Neural cell (in vitro differentiated cells): ENCODE measurements around the gene SPARCL1. TPM values are rescaled to one million over a fixed set of nuclear protein-coding genes. Genes with fewer than 3 reads are reported as not detected.

Experiments used
- H2AFZ ChIP-seq: fragments of 200-600, 300-800 bp; sonication (generic), shearing (Covaris generic); 2 replicates; pipeline ENCODE4 v1.6.0; 2014; ENCODE audit warnings: low read depth, mild to moderate bottlenecking, antibody characterized with exemption, low read length, moderate library complexity
- H3F3A ChIP-seq: fragments of 200-600 bp; shearing (Covaris generic); 2 replicates; pipeline ENCODE4 v1.6.1; 2016; ENCODE audit warnings: mild to moderate bottlenecking, moderate library complexity, mixed read lengths, antibody characterized with exemption, low read length; ENCODE audit not compliant: insufficient read depth, poor library complexity, severe bottlenecking
- H3K27ac ChIP-seq: fragments of 200-600, 300-800 bp; sonication (generic), shearing (Covaris generic); 2 replicates; pipeline ENCODE4 v1.5.1; 2014; ENCODE audit warnings: mild to moderate bottlenecking, low read length, moderate library complexity
- H3K27me3 ChIP-seq: fragments of 300-800, 200-600 bp; sonication (generic), shearing (Covaris generic); 2 replicates; pipeline ENCODE4 v1.6.0; 2014; ENCODE audit warnings: mild to moderate bottlenecking, low read depth, low read length, moderate library complexity; ENCODE audit not compliant: insufficient read depth
- H3K36me3 ChIP-seq: fragments of 300-800, 200-600 bp; sonication (generic), shearing (Covaris generic); 2 replicates; pipeline ENCODE4 v1.5.1; 2014; ENCODE audit warnings: mild to moderate bottlenecking, antibody characterized with exemption, low read length, moderate library complexity; ENCODE audit not compliant: insufficient read depth
- H3K4me2 ChIP-seq: fragments of 300-800, 200-600 bp; sonication (generic), shearing (Covaris generic); 2 replicates; pipeline ENCODE4 v1.6.0; 2014; ENCODE audit warnings: mild to moderate bottlenecking, low read length
- H3K4me3 ChIP-seq: fragments of 300-800, 200-600 bp; sonication (generic), shearing (Covaris generic); 2 replicates; pipeline ENCODE4 v1.5.1; 2014; ENCODE audit warnings: mild to moderate bottlenecking, low read length, moderate library complexity
- H3K79me2 ChIP-seq: fragments of 200-600 bp; shearing (Covaris generic); replicated peaks from 2 replicates; pipeline ENCODE4 v1.6.0; 2014; ENCODE audit warnings: mild to moderate bottlenecking, low read length, moderate library complexity; ENCODE audit not compliant: insufficient read depth
- H3K9ac ChIP-seq: fragments of 300-800, 200-600 bp; sonication (generic), shearing (Covaris generic); 2 replicates; pipeline ENCODE4 v1.6.1; 2016; ENCODE audit warnings: mild to moderate bottlenecking, low read length, mixed read lengths
- H3K9me2 ChIP-seq: fragments of 200-600 bp; shearing (Covaris generic); 2 replicates; pipeline ENCODE4 v1.6.1; 2016; ENCODE audit warnings: mild to moderate bottlenecking, low read length, mixed read lengths; ENCODE audit not compliant: insufficient read depth
- H3K9me3 ChIP-seq: fragments of 200-600, 300-800 bp; sonication (generic), shearing (Covaris generic); 2 replicates; pipeline ENCODE4 v1.6.1; 2016; ENCODE audit warnings: mild to moderate bottlenecking, mixed run types, low read length, moderate library complexity, mixed read lengths
- H4K20me1 ChIP-seq: fragments of 200-600 bp; shearing (Covaris generic); 2 replicates; pipeline ENCODE4 v1.6.1; 2016; ENCODE audit warnings: mild to moderate bottlenecking, mixed run types; ENCODE audit not compliant: insufficient read depth
- EP300 ChIP-seq: fragments of 450-650 bp; conservative IDR thresholded peaks from 2 replicates; pipeline ENCODE4 v1.6.1; 2014; ENCODE audit warnings: antibody characterized with exemption, mild to moderate bottlenecking, moderate library complexity; ENCODE audit not compliant: poor library complexity, severe bottlenecking
- EZH2 ChIP-seq: fragments of 200-600, 300-800 bp; shearing (Covaris generic), sonication (generic); IDR thresholded peaks from 2 replicates; pipeline ENCODE4 v1.6.1; 2014; ENCODE audit warnings: antibody characterized with exemption, low read length, borderline replicate concordance, mild to moderate bottlenecking; ENCODE audit not compliant: insufficient read depth, poor library complexity, severe bottlenecking
- MXI1 ChIP-seq: fragments of 450-650 bp; conservative IDR thresholded peaks from 2 replicates; pipeline ENCODE4 v1.6.1; 2014; ENCODE audit warnings: antibody characterized with exemption, mild to moderate bottlenecking; ENCODE audit not compliant: poor library complexity, severe bottlenecking
- POLR2AphosphoS5 ChIP-seq: IDR thresholded peaks from 2 replicates; pipeline ENCODE4 v1.6.1; 2012
- RAD21 ChIP-seq: fragments of 450-650 bp; conservative IDR thresholded peaks from 2 replicates; pipeline ENCODE4 v1.6.1; 2014; ENCODE audit warnings: antibody characterized with exemption, mild to moderate bottlenecking, moderate library complexity
- SMC3 ChIP-seq: fragments of 450-650 bp; conservative IDR thresholded peaks from 2 replicates; pipeline ENCODE4 v1.6.1; 2014; ENCODE audit warnings: antibody characterized with exemption, mild to moderate bottlenecking, moderate library complexity; ENCODE audit not compliant: poor library complexity
- TAF1 ChIP-seq: IDR thresholded peaks from 2 replicates; pipeline ENCODE4 v1.6.1; 2012; ENCODE audit warnings: low read depth
- polyA plus RNA-seq: library from polyadenylated mRNA; depleted of rRNA; stranded (reverse); fragments of >200 nt; gene quantifications from 2 replicates; pipeline ENCODE4 v1.2.3, GENCODE V29; 2014
- TF ChIP-seq, protein P1 (sequence below): IDR thresholded peaks from 2 replicates; pipeline ENCODE4 v1.6.1; 2012; ENCODE audit warnings: borderline replicate concordance
- TF ChIP-seq, protein P2 (sequence below): fragments of 450-650 bp; IDR thresholded peaks from 2 replicates; pipeline ENCODE4 v1.5.1; 2014; ENCODE audit warnings: antibody characterized with exemption, mild to moderate bottlenecking, moderate library complexity; ENCODE audit not compliant: poor library complexity, severe bottlenecking

SPARCL1 gene
- polyA plus RNA-seq, 1 donor from 2014 or later: 0.89 TPM

DNA sequence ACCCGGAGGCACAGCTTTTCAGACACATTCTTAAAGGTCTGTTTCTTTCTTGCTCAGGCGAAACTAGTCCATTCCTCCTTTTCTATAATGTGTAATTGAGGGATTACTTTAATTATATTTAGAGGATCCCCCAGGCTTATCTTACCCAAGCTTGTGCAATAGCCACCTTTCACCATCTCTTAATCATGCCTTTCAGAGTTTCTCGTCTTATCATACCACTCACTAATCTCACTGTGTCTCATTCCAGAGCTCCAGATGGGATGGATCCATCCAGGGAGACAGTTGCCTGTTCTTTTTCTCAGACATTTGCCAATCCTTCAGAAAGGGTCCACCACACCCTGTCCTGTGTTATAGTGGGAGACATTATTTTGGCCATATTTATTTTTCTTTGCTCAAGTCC is 12.5 kb downstream of the SPARCL1 start:
- no peaks in the 10 kb centered on the region for H4K20me1 ChIP-seq
- H3F3A ChIP-seq: no peaks in the 10 kb centered on the region
- no peak overlapping the region for H3K9ac ChIP-seq
- no peaks in the 10 kb centered on the region for H3K9me2 ChIP-seq
- H3K4me3 ChIP-seq: no peak overlapping the region
- no peak overlapping the region for H3K4me2 ChIP-seq
- no peaks in the 10 kb centered on the region for H3K9me3 ChIP-seq
- H3K36me3 ChIP-seq: no peaks in the 10 kb centered on the region
- TF ChIP-seq, protein P1, sequence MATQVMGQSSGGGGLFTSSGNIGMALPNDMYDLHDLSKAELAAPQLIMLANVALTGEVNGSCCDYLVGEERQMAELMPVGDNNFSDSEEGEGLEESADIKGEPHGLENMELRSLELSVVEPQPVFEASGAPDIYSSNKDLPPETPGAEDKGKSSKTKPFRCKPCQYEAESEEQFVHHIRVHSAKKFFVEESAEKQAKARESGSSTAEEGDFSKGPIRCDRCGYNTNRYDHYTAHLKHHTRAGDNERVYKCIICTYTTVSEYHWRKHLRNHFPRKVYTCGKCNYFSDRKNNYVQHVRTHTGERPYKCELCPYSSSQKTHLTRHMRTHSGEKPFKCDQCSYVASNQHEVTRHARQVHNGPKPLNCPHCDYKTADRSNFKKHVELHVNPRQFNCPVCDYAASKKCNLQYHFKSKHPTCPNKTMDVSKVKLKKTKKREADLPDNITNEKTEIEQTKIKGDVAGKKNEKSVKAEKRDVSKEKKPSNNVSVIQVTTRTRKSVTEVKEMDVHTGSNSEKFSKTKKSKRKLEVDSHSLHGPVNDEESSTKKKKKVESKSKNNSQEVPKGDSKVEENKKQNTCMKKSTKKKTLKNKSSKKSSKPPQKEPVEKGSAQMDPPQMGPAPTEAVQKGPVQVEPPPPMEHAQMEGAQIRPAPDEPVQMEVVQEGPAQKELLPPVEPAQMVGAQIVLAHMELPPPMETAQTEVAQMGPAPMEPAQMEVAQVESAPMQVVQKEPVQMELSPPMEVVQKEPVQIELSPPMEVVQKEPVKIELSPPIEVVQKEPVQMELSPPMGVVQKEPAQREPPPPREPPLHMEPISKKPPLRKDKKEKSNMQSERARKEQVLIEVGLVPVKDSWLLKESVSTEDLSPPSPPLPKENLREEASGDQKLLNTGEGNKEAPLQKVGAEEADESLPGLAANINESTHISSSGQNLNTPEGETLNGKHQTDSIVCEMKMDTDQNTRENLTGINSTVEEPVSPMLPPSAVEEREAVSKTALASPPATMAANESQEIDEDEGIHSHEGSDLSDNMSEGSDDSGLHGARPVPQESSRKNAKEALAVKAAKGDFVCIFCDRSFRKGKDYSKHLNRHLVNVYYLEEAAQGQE: no peak
- TF ChIP-seq SMC3 (no peak), EZH2 (no peak), TAF1 (no peak), MXI1 (no peak), EP300 (no peak)
- TF ChIP-seq, protein P2, sequence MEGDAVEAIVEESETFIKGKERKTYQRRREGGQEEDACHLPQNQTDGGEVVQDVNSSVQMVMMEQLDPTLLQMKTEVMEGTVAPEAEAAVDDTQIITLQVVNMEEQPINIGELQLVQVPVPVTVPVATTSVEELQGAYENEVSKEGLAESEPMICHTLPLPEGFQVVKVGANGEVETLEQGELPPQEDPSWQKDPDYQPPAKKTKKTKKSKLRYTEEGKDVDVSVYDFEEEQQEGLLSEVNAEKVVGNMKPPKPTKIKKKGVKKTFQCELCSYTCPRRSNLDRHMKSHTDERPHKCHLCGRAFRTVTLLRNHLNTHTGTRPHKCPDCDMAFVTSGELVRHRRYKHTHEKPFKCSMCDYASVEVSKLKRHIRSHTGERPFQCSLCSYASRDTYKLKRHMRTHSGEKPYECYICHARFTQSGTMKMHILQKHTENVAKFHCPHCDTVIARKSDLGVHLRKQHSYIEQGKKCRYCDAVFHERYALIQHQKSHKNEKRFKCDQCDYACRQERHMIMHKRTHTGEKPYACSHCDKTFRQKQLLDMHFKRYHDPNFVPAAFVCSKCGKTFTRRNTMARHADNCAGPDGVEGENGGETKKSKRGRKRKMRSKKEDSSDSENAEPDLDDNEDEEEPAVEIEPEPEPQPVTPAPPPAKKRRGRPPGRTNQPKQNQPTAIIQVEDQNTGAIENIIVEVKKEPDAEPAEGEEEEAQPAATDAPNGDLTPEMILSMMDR: no peak
- no peak overlapping the region for H3K27ac ChIP-seq
- H3K79me2 ChIP-seq: no peaks in the 10 kb centered on the region
- no peak overlapping the region for H2AFZ ChIP-seq
- no peaks in the 10 kb centered on the region for H3K27me3 ChIP-seq

DNA sequence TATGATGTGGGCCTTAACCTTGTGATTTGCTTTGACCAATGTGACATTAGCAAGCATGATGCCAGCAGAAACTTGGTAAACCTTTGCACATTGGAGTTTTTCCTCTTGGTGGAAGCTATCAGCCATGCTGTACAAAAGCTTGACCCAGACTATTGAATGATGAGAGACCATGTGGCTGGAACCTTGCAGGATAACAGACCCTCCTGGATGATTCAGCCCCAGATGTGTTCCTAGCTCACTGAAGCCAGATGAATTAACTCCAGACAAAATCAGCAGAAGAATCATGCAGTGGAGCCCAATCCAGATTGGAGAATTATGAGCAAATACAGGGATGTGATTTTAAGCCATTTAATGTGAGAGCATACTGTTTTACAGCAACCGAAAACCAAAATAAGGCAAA is 16.8 kb downstream of the SPARCL1 start:
- Histone ChIP-seq H3K9me2 (no peaks in the 10 kb centered on the region), H3K9ac (no peak overlapping the region), H3K27ac (no peak overlapping the region), H3K36me3 (no peaks in the 10 kb centered on the region), H3K4me3 (no peak overlapping the region), H3K27me3 (no peaks in the 10 kb centered on the region), H3K4me2 (no peak overlapping the region), H3K9me3 (no peaks in the 10 kb centered on the region), H2AFZ (no peak overlapping the region), H4K20me1 (no peaks in the 10 kb centered on the region), H3K79me2 (no peaks in the 10 kb centered on the region), H3F3A (no peaks in the 10 kb centered on the region)
- no peak for TF ChIP-seq EZH2
- TF ChIP-seq SMC3: no peak
- no peak for TF ChIP-seq RAD21
- no peak for TF ChIP-seq TAF1
- TF ChIP-seq POLR2AphosphoS5: no peak
- TF ChIP-seq MXI1: no peak
- TF ChIP-seq, protein P2: no peak
- TF ChIP-seq EP300: no peak
- TF ChIP-seq, protein P1: no peak
